ENCODE measurements around the gene B4GALNT4.
"Not testable (repeated sequence)": the region's sequence is repeated elsewhere in the genome, so short reads cannot be mapped to it uniquely, and the experiment has no call there.

The B4GALNT4 gene, protein sequence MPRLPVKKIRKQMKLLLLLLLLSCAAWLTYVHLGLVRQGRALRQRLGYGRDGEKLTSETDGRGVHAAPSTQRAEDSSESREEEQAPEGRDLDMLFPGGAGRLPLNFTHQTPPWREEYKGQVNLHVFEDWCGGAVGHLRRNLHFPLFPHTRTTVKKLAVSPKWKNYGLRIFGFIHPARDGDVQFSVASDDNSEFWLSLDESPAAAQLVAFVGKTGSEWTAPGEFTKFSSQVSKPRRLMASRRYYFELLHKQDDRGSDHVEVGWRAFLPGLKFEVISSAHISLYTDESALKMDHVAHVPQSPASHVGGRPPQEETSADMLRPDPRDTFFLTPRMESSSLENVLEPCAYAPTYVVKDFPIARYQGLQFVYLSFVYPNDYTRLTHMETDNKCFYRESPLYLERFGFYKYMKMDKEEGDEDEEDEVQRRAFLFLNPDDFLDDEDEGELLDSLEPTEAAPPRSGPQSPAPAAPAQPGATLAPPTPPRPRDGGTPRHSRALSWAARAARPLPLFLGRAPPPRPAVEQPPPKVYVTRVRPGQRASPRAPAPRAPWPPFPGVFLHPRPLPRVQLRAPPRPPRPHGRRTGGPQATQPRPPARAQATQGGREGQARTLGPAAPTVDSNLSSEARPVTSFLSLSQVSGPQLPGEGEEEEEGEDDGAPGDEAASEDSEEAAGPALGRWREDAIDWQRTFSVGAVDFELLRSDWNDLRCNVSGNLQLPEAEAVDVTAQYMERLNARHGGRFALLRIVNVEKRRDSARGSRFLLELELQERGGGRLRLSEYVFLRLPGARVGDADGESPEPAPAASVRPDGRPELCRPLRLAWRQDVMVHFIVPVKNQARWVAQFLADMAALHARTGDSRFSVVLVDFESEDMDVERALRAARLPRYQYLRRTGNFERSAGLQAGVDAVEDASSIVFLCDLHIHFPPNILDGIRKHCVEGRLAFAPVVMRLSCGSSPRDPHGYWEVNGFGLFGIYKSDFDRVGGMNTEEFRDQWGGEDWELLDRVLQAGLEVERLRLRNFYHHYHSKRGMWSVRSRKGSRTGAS

DNA sequence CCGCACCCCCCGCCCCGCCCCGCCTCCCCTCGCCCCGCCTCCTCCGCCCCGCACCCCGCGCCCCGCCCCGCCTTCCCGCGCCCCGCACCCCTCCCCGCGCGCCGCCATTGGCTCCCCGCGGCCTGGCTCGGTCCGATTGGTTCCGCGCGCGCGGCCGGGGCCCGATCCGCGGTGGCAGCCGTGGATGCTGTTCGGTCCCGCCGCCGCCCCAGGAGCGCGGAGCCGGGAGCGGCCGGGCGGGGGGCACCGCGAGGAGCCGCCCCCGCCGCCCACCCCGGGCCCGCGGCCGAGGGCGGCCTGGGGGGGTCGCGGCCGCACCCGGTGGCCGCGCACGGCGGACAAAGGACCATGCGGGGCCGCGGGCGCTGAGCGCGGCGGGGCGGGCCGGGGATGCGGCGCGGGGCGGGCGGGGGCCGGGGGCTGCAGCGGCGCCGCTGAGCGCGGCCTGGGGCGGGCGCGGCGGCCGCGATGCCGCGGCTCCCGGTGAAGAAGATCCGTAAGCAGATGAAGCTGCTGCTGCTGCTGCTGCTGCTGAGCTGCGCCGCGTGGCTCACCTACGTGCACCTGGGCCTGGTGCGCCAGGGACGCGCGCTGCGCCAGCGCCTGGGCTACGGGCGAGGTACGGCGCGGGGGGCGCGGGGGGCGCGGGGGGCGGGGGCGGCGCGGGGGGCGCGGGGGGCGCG is at the start of gene B4GALNT4:
TSS of gene B4GALNT4 (plus strand) at position 164 of the 683 bp plus-strand sequence. CDS start at position 469, 305 bp downstream.
- DNase-seq, result no peak

DNA sequence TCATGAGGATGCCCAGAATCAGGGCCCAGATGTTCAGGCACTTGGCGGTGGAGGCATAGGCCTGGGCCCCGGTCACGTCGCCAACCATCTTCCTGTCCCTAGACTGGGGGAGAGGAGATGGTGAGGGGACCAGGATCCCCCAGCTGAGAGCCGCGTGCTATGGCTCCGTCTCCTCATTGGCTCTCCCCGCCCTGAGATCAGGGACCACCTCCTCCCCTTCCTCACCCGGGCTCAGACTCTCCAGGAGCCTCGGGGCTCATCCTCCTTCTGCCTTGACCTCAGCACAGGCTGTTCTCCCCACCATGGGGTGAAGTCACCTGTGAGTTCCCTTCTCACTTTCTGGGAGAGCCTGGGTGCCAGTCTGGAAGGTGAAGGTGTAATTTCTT is 49.4 kb upstream of the B4GALNT4 start:
- DNase-seq, result peak; percentile 71

DNA sequence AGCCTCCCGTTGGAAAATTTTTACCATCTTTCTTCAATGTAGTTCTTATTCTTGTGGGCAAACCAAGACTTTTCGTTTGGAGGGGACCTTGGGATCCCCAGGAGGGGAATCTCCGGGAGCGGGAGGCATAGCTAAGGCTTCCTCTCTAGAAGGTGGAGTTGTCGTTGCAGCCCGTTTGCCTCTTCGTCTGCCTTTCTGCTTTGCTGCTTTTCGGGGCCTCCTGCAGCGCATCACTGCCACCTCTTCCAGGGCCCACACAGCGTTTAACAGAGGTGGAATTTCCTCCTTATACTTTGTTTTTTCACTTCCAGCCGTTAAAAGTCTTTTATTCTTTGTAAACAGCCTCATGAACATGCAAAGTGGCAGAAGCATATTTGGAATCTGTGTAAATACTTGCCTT is 45.1 kb upstream of the B4GALNT4 start:
- DNase-seq, result no peak

DNA sequence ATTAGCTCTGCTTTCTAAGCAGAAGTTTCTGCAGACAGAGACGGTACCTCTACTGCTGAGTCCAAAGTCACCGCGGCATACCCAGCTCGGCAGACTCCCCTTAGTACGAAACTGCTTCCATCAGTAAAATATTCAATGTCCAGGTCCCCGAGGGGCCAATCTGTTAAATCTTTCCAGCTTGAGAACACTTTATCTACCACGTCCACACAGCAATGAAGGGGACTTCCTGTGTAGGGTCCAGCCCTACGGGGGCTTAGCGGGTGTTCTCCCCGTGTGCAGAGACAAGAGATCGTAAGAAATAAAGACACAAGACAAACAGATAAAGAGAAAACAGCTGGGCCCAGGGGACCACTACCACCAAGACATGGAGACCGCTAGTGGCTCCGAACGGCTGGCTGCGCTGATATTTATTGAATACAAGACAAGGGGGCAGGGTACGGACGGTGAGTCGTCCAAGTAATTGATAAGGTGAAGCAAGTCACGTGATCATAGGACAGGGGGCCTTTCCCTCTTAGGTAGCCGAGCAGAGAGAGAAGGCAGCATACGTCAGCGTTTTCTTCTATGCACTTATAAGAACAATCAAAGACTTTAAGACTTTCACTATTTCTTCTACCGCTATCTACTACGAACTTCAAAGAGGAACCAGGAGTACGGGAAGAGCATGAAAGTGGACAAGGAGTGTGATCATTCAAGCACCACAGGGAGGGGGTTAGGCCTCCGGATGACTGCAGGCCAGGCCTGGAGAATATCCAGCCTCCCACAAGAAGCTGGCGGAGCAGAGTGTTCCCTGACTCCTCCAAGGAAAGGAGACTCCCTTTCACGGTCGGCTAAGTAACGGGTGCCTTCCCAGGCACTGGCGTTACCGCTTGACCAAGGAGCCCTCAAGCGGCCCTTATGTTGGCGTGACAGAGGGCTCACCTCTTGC is 44.4 kb upstream of the B4GALNT4 start:
- DNase-seq, result not testable (repeated sequence)

DNA sequence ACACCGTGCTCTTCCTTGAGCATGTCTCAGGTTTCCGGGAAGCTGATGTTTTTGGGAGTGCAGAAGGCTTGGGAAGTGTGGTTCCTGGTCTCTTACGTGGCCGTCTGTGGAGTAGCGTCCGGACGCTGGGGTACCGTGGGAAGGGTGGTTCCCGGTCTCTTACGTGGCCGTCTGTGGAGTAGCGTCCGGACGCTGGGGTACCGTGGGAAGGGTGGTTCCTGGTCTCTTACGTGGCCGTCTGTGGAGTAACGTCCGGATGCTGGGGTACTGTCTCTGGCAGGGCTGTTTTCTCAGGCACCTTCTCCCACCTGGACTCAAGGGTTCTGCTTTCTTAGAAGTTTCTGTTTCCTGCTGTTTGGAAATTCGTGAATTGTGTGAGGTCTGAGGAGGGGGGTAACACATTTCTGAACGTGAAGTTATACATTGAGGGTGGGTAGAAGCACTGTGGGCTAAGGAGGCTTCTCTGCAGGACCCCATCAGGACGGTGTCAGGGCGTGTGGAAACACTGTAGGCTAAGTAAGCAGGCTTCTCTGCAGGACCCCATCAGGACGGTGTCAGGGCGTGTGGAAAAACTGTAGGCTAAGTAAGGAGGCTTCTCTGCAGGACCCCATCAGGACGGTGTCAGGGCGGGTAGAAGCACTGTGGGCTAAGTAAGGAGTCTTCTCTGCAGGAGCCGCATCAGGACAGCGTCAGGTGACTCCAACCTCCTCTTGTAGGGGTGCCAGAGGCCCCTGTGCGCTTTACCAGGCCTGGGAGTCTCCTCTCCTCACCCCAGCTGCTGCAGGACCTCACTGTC is 43.3 kb upstream of the B4GALNT4 start:
- DNase-seq, result no peak

DNA sequence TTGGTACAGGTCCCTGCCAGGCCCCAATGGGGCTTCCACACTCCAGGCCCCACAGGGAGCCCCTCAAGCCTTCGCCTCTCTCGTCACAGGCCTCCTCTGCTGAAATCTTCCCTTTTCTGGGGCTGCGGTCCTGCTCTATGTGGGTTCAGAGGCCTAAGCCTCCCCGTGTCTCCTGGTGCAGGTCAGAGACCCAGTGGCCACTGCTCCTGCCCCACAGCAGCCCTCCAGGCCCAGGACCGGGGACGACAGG is 42.8 kb upstream of the B4GALNT4 start:
- DNase-seq, result no peak

DNA sequence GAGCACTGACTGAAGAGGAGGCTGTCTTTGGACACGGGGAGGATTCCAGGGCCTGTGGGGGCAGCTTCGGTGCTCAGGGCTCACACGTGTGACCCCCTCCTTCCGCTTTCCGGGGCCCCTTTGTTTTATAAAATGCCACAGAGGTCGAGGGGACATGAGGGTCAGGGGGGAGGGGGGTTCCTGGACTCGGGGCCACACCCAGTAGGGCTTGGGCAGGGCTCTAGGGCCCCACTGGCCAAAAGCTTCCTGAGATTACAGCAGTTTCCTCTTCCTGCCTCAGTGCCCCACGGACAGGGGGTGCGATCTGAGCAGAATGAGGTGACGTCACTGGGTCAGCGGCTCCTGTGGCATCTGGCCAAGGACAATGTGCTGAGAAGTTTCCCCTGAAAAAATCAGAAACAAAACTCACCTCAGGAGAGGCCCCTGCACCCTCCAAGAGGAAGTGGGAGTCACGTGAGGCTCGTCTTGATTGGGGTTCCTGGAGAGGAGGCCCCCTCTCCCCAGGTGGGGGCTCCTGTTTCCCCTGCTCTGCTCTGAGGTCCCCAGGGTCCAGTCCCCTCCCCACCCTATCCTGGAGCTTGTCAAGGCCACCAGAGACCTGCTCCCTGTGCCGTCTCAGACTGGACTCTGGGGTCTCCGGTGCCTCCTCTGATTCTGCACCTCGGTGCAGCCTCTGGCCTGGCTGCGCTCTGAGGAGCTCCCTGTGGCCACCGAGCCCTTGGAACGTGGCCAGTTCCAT is 42.3 kb upstream of the B4GALNT4 start:
- peak; percentile 85 for DNase-seq

DNA sequence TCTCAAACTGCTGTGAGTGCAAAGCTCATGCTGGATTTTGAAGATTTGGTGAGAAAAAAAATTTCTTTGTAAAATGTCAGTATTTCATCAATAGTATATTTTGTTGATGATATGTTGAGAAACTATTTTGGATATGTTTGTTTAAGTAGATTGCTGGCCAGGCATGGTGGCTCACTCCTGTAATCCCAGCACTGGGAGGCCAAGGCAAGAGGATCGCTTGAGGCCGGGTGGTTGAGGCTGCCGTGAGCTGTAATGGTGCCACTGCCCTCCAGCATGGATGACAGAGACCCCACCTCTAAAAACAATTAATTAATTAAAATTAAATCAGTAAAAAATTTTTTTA is 41.7 kb upstream of the B4GALNT4 start:
- no peak for DNase-seq

DNA sequence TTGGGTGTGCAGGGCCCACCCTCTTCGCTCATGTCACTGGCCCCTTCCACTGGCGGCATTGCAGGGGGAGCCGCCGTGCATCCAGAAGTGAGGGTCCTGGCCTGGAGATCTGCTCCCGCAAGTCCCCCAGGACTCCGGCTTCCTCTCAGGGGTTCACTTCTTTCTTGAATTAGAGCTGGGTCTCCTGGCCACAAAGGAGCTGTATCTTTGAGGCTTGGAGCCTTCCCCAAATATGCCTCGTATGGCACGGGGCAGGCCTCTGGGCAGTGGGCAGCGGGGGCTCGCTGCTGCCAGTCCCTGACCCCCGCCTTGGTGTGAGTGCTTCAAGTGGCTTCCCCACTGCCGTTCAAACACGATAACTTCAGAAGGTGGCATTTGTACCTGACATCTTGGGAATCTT is 41.3 kb upstream of the B4GALNT4 start:
- no peak for DNase-seq

DNA sequence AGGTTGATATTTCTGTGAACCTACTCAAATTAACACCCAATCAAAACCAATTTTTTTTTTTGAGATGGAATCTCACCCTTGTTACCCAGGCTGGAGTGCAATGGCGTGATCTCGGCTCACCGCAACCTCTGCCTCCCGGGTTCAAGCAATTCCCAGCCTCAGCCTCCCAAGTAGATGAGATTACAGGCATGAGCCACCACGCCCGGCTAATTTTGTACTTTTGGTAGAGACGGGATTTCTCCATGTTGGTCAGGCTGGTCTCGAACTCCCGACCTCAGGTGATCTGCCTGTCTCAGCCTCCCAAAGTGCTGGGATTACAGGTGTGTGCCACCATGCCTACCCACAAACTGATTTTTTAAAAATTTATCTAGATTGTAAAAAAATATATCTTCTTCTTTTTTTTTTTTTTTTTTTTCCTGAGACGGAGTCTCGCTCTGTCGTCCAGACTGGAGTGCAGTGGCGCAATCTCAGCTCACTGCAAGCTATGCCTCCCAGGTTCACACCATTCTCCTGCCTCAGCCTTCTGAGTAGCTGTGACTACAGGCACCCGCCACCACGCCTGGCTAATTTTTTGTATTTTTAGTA is 40.7 kb upstream of the B4GALNT4 start:
- DNase-seq, result not testable (repeated sequence)

DNA sequence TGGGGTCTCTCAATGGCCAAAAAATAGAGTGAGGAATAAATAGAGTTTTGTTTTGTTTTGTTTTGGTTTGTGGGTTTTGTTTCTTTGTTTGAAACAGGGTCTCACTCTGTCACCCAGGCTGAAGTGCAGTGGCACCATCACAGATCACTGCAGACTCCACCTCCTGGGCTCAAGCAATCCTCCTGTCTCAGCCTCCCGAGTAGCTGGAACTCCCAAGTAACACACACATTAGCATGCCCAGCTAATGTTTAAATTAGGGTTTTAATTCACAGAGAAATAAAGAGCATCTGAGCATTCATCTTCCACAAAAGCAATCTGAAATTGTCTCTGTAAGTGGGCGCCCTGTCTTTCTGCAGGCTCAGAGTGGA is 39.4 kb upstream of the B4GALNT4 start:
- DNase-seq, result no peak

DNA sequence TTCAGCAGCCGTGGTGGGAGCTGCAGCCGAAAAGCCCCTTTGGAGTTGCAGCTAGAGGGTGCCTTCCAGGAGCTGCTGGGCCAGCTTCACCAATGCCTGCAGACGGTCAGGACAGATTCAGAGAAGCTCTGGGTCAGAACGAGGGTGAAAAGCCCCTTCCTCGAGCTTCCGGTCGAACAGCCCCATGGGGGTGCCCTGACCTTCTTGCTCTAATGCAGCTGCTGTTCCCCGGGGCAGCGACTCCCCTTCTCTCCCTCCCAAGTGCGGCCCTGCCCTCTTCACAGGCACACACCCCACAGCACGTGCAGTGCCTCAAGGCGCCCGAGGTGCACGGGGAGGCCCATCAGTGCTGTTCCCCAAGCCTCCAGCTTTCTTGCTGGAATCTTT is 39.0 kb upstream of the B4GALNT4 start:
- DNase-seq, result no peak

DNA sequence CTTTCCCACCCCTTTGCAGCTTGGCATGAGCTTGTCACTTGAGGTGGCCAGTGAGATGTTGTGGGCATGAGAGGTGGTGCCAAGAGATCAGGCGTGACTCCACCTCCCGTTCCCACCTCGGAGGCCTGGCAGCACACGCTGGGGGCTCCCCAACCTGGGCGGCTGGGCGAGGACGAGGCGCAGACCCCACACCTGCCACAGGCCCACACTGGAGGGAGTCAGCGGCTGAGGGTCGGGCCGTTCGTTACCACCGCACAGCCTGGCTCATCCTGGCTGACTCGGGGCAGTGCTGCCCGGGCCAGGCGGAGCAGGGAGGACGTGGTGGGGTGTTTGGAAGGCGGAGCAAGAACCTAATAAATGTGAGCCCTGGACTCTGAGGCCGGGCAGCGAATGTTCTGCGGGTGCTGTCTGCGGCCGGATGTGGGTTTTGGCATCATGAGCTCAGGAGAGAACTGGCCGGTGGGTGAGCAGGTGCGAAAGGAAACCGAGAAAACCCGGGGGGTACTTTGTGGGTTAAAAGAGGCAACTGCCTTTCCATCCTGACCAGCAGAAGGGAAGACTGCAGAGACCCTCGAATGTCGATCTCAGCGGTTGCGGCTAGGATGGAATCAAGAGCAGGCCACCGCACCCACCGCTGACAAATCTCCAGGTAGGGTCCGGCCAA is 38.5 kb upstream of the B4GALNT4 start:
- no peak for DNase-seq

DNA sequence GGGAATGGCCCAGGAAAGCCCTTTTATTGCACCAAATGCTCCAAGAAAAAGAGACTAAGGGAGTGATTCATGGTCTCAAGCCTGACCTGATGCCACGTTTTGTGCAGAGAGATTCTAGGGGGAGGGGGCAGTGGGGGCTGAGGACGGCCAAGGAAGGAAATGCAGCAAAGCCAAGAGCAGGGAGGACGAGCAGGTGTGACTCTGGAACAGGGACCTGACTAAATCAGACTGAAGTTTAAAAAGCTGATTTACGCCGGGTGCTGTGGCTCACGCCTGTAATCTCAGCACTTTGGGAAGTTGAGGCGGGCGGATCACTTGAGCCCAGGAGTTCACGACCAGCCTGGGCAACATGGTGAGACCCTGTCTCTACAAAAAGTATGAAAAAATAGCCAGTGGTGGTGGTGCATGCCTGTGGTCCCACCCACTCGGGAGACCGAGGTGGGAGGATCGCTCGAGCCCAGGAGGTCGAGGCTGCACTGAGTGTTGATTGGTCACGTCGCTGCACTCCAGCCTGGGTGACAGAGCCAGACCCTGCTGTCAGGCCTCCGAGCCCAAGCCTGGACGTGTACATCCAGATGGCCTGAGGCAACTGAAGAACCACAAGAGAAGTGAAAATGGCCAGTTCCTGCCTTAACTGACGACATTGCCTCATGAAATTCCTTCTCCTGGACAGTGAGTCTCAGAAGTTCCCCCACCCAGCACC is 37.8 kb upstream of the B4GALNT4 start:
- no peak for DNase-seq

DNA sequence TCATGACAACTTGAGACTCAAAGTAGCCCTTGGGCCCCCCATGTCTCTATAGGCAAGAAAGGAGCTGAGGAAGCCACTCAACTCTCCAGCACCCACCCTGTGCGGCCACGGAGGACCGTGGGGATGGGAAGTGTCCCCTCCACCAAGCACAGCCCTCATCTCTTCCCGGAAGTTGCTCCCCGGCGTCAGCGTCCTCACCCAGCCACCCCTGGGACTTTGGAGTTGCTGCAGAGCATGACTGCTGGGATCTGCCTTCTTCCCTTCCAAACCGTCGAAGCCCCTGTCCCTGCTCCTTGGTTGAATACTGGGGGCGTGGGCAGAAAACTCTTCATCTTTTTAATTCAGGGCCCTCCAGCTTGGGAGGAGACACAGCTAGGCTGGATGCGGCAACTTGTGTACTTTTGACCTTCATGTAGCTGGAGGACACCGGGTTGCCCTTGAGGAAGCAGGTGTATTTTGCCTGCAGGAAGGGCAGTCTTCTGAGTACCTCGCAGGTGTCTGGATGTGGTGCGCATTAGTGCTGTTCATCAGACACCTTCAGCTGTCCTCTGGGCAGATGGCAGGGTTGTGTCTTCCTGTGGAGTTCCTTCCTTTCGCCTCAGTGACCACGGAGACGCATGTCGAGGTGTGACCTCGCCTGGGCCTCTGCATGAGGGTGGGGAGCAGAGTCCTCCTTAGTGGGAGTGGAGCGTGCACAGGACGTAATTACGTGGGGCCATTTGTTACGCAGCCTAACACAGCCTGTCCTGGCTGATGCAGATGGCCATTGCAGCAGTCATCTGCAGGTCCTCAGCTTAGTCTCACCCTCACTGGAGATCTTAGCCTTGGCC is 36.4 kb upstream of the B4GALNT4 start:
- no peak for DNase-seq

DNA sequence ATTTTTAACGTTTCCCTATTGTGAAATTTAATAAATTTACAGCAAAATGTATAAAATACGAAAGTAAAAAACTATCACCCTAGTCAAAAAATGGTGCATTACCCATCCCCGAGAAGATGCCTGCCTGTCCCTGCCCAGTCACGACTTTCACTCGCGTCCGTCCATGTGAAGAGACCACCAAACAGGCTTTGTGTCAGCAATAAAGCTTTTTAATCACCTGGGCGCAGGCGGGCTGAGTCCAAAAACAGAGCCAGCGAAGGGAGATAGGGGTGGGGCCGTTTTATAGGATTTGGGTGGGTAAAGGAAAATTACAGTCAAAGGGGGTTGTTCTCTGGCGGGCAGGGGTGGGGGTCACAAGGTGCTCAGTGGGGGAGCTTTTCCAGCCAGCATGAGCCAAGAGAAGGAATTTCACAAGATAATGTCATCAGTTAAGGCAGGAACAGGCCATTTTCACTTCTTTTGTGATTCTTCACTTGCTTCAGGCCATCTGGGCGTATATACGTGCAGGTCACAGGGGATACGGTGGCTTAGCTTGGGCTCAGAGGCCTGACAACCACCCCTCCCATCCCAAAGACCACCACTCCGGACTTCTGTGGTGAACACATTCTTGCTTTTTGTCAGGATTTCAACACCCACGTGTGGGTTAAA is 35.6 kb upstream of the B4GALNT4 start:
- DNase-seq, result not testable (repeated sequence)

DNA sequence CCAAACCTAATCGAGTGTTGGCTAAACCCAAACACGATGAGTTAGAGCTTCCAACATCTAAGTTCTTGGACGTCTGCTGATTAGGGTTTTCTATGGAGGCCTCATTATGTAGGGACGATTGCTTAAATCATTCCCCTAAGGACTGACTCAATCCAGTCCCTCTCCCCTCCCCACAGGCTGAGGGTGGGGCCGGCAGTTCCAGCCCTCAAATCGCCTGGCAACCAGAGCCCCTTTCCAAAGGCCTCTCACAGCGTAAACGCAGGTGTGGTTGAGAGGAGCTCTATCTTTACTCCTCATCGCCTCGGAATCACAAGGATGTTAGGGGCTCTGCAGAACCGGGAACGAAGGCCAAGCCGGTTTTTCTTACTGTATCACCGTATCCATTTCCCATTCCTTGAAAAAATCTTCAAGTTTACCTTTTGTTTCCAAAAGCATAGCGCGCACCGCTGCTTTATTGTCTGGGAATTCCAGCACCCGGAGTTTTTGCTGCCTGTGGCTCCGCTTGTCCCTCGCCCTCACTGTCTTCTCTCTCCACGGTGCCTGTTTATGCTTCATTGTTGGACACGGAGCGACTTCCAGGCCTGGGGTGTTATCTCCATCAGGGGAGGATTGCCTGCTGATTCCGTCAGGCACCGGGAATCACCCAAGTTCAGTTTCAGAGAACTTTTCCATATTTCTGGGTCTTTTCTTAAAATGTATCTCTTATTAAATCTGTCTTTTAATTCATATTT is 34.9 kb upstream of the B4GALNT4 start:
- DNase-seq, result no peak
